ENCODE results near the gene PROKR1.
"Not testable (repeated sequence)": the region's sequence is repeated elsewhere in the genome, so short reads cannot be mapped to it uniquely, and the experiment has no call there.

Gene PROKR1

DNA sequence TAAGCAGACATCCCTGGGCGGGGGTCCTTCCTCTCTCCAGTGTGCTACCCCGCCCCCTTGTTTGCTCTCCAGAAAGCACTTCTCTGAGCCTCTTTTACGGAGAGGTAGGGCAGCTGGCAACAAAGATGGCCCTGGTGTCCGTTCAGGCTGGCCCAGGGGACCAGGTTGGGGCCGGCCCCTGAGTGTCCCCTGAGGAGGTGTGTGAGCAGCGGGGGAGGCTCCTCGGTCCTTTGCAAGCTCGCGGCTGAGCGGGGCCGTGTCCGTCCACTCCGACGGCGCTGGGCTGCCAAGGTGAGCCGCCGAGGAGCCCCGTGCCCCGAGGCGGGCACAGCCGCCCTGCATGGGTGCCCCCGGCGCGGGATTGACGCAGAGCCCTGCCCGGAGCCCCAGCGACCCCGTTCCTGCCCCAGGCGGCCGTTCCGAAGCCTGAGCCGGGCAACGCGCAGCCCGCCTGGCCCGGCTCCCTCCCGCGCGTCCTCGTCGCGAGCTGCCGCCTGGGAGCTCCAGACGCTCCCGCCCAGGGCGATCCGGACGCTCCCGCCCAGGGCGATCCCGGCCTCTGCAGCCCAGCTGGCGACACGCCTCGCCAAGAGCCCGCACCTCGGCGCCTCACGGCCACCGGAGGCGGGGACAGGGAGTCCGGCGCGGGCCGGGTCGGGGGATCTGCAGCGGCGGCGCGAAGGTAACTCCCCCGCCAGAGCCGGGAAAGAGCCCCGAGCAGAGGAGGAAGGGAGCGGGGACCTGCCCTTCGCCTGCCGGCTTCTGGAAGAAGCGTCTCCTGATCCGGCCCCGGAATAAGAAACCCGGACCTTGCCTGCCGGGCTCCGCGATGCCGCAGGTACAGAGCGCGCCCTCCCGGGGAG, at the start of gene PROKR1:
Gene PROKR1 (plus strand): TSS at position 569 of the 863 bp plus-strand sequence. CDS start 2,243 bp downstream, outside the sequence.
- DNase-seq, result peak; percentile 39

DNA sequence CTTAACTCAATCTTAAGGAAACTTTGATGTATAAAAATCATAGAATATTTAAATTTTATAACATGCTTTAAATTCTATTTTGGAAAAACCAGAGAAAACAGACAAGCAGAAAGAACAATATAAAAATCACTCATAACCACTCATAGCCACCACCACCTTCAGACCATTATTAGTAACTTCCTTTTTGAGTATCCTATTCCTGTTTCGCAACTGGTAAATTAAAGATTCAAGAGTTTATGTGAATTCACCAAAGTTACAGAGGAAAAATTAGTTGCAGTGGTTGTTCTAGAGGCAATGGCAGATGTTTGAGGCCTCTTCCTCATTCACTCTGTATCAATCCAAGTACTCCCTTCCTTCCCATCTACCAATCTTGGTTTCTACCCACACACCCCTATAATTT, 49.3 kb upstream of the PROKR1 start:
- DNase-seq, result peak; percentile 33

DNA sequence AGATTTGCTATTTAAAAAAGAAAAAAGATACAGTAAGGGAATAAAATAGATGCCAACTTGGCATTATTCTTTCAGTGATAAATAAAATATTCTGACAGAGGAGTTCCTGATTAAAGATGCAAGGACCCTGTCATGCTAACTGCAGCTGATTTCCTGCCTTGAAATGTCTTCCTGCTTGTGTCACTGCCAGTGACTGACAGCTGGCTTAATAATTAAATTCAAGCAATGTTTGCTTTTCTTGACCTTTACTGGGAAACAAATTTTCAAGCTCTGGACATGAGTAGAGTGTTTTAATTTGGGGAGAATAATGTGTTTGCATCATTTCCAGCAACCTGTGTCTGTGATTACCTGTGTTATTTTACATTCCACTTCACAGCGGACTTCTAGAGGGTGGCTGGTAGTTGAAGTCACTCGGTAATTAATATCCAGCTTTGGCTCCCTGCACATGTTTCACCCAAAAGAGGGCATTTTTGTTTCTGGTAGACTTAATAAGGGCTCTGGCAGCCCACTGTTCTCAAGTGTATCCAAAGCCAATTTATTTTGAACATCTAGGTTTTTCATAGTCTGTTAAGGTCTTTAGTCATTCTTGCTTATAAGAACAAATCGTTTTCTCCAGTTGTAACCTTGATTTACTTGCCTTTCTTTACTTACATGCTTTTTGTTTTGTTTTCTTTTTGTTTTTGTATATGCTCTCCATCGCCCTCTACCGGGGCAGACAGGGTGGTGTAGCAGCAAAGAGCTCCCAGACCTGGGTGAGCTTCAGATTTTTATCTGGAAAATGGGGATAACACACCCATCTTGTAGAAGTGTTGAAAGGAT, 48.5 kb upstream of the PROKR1 start:
- peak; percentile 66 for DNase-seq

DNA sequence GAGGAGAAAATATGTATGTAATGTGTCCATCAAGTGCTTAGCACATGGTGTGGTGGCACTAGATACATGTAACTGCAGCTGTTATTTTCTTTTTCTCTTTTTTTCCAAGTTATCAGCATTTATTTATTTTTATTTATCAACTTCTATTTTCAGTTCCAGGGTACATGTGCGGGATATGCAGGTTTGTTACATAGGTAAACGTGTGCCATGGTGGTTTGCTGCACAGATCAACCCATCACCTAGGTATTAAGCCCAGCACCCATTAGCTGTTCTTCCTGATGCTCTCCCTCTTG, 47.9 kb upstream of the PROKR1 start:
- DNase-seq, result not testable (repeated sequence)

DNA sequence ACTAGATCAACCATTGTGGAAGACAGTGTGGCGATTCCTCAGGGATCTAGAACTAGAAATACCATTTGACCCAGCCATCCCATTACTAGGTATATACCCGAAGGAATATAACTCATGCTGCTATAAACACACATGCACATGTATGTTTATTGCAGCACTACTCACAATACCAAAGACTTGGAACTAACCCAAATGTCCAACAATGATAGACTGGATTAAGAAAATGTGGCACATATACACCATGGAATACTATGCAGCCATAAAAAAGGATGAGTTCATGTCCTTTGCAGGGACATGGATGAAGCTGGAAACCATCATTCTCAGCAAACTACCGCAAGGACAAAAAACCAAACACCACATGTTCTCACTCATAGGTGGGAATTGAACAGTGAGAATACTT, 42.9 kb upstream of the PROKR1 start:
- not testable (repeated sequence) for DNase-seq

DNA sequence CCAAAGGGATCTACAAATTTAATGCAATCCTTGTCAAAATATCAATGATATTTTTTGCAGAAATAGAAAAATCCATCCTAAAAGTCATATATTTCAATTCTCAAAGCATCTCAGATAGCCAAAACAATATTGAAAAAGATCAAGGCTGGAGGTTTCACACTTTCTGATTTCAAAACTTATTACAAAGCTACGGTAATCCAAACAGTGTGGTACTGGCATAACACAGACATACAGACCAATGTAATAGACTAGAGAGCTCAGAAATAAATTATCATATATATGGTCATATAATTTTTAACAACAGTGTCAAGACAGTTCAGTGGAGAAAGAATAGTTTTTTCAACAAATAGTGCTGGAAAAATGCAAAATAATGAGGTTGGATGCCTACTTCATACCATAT, 40.3 kb upstream of the PROKR1 start:
- DNase-seq, result no peak

DNA sequence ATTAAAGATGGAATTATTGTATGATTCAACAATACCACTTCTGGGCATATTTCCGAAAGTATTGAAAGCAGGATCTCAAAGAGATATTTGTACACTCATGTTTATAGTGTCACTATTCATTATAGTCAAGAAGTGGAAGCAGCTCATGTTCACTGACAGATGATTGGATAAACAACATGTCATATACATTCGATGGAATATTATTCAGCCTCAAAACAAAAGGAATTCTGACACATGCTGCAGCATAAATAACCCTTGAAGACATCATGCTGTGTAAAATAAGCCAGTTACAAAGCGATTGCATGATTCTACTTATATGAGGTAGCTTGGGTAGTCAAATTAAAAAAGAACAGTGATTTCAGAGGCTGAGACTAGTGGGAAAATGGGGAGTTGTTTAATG, 39.3 kb upstream of the PROKR1 start:
- DNase-seq, result no peak

DNA sequence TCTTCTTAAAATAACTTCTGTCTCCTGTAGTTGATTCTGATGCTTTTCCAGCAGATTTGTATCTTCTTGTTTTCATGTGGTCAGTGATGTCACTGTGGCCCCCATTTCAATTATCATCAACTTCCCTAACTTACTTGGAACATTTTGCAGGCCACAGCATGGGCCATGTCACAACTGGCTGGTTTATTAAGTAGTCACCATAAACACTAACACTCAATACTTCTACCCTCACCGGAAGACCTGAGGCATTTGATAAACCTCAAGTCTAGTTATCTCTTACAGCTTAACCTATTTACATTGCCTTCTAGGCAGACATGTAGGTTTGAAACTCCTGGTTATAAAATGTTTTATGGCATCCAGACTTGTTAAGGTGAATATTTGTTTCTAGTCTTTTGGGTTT, 37.4 kb upstream of the PROKR1 start:
- DNase-seq, result no peak

DNA sequence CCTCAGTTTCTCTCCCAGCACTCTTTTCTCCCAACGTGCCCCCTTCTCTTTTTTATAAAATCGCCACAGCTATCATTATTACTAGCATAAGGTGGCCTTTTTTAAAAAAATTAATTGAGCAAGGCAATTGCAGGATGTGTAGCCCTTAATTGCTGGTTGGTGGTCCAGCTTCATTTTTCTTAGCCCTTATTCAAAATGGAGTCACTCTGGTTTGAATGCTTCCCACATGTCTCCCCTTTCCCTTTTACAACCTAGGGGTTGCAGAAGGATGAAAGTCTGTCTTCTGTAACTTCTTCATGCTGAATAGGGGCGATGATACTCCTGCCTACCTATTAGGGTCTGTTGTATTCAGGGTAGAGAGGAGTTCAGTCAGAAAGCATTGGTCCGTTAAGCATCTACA, 36.6 kb upstream of the PROKR1 start:
- no peak for DNase-seq

DNA sequence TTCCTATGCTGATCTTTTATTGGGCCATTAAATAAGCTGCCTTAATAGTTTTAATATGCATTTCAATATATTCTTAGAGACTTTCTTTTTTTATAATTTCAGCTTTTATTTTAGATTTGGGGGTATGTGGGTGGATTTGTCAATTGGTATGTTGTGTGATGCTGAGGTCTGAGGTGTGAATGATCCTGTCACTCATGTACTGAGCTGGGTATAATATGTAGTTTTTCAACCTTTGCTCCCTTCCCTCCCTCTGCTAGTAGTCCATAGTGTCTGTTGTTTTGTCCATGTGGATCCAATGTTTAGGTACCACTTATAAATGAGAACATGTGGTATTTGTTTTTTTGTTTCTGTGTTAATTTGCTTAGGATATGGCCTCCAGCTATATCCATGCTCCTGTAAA, 35.5 kb upstream of the PROKR1 start:
- DNase-seq, result no peak

DNA sequence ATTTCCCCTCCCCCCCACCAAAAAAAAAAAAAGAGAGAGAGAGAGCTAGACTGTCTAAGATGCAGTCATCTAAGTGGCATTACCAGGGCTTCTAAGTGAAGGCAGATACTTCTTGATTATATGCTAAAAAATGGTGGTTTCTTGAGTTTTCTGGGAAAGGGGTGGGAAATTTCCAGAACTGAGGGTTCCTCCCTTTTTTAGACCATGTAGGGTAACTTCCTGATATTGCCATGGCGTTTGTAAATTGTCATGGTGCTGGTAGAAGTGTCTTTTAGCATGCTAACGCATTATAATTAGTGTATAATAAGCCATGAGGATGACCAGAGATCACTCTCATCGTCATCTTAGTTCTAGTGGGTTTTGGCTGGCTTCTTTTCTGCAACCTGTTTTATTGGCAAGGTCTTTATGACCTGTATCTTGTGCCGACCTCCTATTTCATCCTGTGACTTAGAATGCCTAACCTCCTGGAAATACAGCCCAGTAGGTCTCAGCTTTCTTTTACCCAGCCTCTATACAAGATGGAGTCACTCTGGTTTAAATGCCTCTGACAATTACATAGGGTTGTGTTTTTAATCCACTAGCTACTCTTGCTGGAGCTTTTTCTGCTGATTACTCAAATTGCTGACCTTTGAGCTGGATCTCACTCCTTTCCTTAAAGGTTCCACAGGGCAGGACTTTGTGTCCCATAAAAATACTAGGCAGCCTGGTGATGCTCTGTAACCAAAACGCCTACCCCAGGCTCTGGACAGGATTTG, 30.4 kb upstream of the PROKR1 start:
- no peak for DNase-seq

DNA sequence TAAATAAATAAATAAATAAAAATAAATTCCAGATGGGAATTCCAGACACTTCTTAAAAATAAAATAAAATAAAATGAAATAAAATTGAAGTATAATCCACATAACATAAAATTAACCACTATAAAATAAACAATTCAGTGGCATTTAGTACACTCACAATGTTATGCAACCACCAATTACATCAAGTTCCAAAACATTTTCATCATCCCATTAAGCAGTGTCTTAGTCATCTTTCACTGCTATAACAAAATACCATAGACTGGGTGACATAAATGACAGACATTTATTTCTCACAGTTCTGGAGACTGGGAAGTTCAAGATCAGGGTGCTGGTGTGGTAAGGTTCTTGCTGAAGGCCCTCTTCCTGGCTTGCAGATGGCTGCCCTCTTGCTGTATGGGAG, 22.6 kb upstream of the PROKR1 start:
- DNase-seq, result peak; percentile 37

DNA sequence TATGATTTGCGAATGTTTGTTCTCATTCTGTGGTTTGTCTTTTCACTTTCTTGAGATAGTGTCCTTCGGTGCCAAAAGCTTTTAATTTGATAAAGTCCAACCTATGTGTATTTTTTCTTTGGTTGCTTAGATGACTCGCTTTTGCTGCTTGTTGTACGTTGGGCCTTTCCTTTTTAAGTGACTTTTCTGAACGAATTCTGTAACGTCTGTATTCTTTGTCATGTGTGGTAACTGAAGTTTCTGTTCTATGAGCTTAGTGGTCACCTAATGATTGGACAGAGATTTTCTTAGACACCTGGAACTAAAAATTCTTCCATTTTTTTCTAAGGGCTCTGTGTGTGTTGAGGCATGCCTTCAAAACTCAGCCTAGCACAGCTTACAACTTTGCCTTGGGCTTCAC, 19.6 kb upstream of the PROKR1 start:
- DNase-seq, result no peak

DNA sequence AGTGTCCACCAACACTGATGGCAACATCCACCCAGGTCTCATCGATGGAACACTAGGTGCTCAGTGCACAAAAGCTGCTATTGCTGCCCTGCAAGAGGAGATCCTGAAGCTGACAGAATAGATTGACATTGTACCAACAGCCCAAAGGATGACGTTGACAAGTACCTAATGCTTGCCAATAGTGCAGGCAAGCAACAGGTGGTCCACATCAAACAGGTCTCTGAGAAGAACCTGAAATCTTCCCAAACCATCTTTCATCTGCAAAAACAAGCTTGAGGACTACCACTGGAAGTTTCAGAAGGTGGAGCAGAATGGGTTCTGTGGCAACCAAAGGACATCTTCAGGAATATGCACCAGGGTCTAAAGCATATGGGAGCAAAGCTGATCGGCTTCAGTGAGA, 15.8 kb upstream of the PROKR1 start:
- no peak for DNase-seq

DNA sequence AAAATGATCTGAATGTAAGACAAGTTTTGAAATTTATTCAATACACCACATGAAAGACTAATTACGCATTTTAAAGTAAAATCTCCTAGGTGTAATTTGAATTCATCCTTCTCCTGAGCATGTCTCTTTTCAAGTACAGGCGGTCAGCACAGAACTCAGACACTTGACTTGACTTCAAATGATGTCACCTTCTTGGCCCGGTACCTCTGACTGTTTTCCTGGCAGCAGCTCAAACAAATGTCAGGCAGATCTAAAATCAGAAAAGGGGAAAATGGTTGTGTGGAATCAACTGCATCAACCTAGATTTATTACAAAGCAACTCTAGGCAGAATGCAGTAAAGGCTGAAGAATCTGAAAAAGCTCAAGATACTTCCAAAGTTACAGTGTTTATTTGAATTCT, 11.4 kb upstream of the PROKR1 start:
- no peak for DNase-seq

DNA sequence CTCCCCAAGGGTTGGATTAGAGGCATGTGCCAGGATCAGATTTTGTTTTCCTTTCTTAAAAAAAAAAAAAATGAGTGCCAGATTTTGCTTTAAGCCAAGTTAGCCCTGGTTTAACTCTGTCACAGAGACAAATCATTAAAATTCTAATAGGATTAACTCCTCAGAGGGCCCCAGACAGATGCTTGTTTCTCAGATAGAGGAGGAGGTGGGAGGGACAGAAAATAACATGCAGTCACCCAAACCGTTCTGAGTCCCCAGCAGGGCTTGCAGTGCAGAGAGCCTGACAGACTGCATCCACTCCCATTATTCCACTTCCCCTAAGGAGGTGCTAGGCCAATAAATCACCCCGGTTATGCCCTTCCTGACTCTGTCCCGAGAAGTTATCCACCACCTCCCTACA, 6.3 kb upstream of the PROKR1 start:
- DNase-seq, result no peak

DNA sequence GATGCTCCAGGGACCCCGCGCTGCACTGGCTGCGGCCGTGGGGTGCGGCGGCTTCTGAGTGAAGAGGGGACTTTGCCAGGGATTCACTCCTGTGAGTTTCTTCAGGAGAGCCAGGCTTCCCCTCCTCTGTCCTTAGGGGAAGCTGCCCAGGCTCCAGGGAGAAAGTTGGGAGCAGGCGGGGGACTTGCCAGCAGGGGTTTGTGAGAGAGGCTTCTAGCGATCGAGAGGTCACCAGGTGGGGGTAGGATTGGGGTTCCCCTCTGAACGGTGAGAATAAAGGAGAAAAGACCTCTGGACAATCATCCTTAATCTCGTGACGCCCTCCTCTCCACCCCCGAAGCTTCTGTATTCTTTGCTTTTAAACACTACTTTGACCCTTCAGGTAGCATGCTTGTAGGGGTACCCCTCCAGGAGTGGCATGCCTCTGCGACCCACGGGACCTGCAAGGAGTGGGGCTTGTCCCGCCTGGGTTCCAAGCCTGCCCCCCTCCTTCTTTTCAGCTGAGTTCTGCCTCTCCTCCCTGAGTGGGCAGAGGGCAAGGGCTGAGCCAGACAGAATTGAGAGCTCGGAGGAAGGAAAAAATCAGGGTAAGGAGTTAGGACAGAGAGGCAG, 601 bp downstream of the PROKR1 start:
- DNase-seq, result no peak

DNA sequence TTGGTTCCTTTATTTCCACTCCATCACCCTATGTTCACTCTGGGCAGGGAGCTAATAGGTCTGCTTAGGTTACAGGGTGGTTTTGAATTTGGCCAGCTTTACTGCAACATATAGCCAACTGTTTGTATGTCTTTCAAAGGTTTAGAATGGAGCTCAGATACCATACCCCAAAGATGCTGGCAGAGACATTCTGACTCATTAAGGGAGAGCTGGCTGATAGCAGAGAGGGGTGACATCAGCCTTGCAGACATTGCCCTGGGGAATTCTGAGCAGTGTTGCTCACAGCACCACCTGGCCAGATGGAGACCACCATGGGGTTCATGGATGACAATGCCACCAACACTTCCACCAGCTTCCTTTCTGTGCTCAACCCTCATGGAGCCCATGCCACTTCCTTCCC, 2.1 kb downstream of the PROKR1 start:
- DNase-seq, result no peak

DNA sequence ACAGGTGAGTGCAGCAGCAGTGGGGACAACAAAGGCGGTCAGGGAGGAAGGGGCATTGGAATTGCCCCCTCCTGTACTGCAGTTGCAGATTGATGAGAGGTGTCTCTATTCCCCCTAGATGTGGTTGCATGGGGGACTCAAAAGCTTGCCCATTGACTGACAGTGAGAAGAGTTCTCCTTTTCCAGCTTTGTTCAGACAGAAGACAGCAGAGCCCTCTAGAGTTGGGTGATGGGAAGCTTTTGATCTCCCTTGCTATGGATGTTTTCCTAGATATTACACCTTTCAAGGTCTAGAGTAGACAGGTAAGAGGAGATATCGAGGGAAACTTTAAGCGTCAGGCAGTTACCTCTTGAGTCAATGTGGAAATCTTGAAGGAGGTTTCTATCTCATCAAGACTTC, 2.9 kb downstream of the PROKR1 start:
- DNase-seq, result no peak

DNA sequence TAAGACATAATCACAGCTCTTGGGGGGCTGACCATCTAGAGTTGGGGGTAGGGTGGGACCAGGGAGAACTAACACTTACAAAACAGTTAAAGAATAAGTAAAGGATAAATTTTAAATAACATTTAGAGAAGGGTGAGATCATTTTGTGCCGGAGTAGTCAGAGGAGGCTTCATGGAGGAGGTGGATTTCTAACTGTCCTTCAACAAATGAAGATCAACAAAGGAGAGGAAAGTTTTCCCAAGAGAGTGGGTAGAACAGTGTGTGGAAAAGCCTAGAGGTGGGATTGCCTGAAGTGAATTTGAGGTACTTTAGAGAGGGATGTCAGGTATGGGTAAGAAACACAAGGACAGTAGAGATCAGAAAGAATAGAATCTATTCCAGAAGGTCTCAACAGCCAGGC, 7.3 kb downstream of the PROKR1 start:
- no peak for DNase-seq

DNA sequence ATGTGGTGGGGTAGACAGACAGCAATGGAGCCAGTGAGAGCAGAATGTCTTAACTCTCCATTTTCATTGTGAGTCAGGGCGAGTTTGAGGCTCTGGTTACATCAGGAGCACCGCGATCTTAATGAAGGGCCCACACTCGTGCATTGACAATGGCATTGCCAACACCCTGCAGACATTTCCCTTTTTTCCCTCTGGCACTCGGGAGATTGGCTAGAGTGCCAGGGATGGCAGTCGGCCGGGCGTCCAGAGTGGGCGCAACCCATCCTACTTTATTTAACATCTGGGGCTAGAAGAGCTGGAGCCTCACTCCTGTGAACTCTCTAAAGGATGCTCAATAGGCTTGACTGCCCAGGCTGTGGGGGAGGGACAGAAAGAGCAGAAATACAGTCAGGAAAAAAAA, 9.7 kb downstream of the PROKR1 start:
- DNase-seq, result no peak

DNA sequence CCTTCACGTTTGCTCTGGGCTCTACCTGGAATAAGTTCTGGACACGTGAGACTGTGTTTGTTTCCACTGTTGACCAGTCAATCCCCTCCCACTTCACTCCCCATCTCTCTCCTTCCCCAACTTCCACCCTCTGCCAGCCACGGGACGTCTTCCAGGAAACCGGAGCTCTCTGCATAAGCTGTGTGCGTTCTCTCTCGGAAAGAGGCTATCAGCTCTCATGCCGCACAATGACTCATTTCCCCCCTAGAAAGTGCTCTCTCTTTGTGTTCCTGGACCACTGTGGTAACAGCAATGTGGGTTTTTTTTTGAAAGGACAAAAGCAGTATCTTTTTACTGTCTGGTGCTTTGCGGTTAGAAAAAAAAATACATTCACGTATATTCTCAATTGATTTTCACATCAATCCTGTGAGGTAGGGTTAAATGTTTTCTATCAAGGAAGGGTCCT, 10.2 kb downstream of the PROKR1 start:
- peak; percentile 55 for DNase-seq

DNA sequence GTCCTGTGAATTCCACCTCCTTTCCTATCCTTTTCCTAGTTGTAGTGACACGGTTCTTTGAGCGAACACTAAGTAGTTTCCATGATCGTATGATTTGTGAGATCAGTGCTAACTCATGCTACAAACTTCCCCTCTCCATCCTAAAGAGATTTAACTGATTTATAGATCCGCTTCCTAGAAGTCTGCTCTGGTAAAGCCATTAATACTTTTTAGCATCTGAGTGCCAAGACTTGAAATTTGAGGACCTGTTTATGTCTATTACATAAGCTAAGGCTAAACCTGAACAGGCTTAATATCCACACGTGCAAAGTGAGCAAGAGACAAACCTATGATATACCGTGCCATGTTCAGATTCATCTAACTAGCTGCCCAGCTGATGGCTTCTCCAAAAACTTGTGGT, 14.9 kb downstream of the PROKR1 start:
- DNase-seq, result no peak

Data from suppressor macrophage treated with lipopolysaccharide for 4 hours (primary cell).